Renal cortical epithelial cell (primary cell): ENCODE measurements around the gene TDRKH. TPM values are rescaled to one million over a fixed set of nuclear protein-coding genes. Genes with fewer than 3 reads are reported as not detected.
"Not testable (repeated sequence)": the region's sequence is repeated elsewhere in the genome, so short reads cannot be mapped to it uniquely, and the experiment has no call there.

ENCODE experiments used
- DNase-seq: peaks from one replicate; pipeline ENCODE4 v3.0.0-alpha.2; 2011; ENCODE audit warnings: low read depth
- total RNA-seq: library from RNA; depleted of rRNA; stranded (reverse); fragments of >200 nt; gene quantifications from 2 replicates; pipeline ENCODE4 v1.2.3, GENCODE V29; 2014

TDRKH gene
- total RNA-seq, 1 donor from 2014 or later: 9.7 TPM

DNA sequence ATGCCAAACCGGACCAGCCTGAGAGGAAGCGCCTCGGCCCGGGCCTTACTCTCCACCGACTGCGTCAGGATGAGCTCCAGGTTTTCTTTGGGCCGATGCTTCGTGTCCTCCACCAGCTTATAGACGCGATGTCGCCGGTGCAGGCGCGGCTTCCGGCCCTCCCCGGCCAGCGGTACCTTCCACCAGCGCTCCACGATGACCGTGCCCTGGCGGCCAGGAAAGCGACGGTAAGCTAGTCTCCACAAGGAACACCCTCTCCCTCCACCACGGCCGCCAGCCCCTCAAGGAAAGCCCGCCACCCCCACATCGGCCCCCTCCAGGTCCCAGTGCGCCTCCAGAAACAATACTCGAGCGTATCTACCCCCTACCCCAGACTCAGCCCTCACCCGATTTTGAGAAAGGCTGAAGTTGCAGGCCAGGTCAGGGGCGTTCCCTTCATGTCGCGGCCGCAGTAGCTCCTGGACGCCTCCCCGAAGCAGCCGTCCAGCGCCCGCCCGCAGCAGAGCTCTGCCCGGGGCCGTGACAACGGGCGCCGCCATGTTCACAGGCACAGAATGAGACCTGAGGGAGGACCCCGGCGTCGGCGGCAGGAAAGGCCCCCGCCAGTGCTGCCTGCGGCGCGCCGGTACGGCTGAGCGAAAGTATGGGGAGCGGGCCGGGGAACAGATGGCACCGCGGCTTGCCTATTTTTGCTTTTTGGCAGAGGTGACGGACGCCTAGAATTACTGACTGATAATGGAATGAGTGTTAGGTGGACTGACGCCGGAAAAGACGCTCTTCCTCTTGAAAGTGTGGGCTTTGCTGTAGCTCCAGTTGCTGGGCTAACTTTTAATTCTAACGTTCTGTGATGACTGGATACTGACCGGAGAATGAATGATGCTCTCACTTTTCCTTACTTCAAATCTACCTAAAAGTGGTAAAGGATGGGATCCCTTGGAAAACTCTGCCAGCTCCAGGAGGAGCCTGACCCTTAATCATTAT is 27.1 kb downstream of the TDRKH start, which contains the start of gene MRPL9:
MRPL9 (minus strand) TSS at position 556 of the 981 bp plus-strand sequence; CDS start at position 539, 17 bp downstream.
- peak; percentile 38 for DNase-seq

DNA sequence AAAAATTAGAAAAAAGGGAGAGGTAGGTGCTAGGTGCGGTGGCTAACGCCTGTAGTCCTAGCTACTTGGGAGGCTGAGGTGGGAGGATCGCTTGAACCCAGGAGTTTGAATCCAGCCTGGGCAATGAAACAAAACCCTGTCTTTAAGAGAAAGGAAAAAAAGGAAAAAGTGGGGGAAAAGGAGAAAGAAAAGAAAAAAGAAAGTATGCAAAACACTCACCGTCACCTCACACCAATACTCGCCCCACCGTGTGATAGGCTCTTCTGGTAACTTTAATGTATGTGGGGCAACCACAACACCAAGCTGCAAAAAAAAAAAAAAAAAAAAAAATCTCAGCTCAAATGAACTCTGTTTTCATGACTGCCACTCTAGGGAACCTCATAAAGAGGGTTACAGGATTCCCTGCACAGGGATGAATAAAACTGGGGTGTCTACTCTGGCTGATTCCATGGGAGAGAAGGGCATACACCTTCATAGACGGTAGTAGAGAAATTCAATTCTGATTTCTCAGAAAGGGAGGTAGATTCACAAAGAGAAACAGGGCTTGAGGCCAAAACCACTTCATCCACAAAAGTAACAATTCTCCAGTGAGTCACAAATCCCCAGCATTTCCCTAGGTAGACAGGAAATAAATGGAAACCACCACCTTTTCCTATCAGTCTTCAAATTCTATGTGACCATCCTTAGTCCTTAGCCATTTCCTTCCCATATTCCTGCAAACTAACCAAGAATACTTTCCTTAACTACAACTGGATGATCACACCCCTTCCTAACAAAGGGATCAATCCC is 29.5 kb downstream of the TDRKH start:
- peak; percentile 24 for DNase-seq

DNA sequence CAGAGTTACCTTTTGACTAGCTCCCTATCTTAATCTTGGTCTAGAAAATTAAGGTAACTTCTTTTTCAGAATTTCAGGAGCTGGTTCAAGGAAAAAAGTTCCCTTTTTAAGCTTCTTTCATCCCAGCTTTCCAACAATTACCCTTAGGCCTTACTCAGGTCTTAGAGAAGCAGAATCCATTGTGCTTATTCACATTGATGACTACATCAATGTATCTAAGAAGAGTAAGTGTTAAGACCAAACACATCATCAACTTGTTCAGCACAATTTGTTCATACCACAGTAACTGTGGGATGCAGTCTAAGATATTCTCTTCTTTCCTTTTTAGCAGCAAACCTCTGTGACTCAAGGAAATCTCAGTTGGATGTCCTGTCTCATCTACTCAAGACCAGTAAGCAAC is 31.1 kb downstream of the TDRKH start:
- DNase-seq: no peak

DNA sequence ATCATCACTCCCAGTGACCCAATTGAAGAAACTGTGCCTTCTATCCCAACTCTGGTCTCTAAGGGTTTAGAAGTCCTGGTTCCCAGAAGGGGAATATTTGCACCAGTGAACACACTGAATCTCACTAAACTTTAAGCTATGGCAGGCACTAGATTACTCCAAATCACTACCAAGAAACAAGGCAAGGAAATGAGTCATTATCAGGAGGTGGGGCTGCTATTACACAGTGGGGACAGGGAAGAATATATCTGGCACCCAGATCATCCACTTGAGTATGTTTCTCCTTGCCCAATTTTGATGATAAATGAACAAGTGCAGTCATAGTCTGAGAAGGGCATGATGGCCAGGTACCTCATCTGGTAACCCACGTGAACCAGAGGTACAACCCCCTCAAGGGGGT is 34.0 kb downstream of the TDRKH start:
- peak; percentile 61 for DNase-seq

DNA sequence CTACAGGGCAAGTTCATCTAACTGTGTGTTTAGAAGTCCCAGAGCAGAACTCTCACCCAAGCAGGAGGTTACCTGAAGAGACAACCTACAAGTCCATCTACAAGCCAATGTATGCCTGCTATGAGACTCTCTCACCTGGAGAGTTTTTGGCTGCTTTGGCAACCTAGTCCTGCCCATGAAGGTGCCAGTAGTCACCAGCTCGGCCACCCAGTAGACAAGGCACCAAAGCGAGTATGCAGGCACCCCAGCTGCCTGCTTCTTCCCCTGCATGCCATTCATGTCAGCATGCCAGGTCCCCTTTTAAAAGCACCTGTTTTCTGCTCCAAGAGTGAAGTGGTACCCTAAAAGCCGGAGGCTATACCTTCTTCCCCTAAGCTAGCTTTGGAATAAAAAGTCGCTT is 48.8 kb downstream of the TDRKH start:
- no peak for DNase-seq

DNA sequence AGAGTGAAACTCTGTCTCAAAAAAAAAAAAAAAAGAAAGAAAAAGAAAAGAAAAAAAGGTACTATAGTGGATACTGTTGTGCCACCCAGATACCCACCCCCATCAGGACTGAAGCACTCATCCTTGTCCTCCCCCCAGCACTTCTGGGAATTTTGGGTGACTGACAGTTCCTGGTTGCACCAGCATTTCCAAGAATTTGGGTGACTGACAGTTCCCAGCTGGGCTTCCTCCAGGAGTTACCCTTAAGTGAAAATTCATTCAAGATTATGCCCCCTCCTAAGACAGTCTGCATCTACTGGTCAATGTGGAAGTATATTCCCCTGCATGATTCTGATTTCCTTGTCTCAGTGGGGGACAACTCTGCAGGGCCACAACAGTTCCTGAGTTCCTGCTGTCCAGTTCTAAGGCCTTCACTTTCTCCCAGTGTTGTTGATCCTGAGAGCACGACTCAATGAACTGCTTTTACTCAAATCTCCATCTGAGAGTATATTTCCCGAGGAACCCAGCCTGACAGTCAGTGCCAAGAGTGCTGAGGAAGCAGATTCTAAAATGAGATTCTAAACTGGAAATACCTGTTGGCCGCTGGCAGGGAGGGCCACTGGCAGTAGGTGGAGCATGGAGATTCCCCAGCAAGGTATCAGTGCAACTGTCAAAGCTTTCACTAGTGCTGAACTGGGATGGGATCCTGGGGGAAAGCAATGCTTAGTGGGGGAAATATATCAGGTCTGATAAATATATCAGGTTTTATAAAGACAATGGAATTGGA is 50.5 kb downstream of the TDRKH start:
- peak; percentile 15 for DNase-seq

DNA sequence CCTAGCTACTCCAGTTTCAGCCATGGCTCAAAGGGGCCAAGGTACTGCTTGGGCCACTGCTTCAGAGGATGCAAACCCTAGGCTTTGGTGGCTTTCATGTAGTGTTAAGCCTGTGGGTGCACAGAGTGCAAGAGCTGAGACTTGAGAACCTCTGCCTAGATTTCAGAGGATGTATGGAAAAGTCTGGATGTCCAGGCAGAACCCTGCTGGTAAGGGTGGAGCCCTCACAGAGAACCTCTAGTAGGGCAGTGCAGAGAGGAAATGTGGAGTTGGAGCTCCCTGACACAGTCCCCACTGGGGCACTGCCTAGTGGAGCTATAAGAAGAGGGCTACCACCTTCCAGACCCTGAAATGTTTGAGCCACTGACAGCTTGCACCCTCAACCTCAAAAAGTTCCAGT is 52.8 kb downstream of the TDRKH start:
- DNase-seq: no peak

DNA sequence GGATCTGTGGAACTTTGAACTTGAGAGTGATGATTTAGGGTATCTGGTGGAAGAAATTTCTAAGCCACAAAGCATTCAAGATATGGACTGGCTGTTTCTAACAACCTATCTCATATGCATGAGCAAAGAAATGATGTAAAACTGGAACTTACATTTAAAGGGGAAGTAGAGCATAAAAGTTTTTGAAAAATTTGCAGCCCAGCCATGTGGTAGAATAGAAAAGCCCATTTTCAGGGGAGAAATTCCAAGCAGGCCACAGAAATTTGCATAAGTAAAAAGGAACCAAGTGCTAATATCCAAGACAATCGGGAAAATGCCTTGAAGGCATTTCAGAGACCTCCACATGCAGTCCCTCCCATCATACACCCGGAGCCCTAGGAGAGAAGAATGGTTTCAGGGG is 53.3 kb downstream of the TDRKH start:
- DNase-seq: no peak

DNA sequence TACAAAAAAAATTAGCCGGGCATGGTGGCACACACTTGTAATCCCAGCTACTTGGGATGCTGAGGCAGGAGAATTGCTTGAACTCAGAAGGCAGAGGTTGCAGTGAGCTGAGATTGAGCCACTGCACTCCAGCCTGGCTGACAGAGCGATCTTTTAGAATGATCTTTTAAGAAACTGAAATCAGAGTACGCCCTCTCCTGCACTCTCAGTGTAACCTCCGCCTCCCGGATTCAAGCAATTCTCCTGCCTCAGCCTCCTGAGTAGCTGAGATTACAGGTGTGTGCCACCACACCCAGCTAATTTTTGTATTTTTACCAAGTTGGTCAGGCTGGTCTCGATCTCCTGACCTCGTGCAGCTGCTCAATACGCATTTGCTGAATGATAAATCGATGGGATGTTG is 56.3 kb downstream of the TDRKH start:
- not testable (repeated sequence) for DNase-seq

DNA sequence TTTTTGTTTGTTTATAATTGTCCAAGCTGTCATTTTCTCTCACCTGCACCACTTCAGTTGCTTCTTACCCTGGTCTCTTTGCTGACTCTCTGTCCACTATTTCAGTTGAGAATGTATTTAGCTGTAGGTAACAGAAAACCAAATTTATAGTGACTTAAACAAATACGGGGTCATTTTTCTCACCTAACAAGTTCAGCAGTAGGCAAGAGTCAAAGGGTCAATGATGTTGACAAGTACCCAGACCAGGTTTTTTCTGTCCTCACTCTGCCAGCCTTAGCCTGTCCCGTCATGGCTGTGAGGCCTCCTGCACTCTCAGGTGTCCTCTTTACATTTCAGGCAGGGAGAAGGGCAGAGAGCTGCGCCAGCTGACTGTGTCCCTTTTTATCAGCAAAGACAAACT is 57.2 kb downstream of the TDRKH start:
- DNase-seq: no peak

DNA sequence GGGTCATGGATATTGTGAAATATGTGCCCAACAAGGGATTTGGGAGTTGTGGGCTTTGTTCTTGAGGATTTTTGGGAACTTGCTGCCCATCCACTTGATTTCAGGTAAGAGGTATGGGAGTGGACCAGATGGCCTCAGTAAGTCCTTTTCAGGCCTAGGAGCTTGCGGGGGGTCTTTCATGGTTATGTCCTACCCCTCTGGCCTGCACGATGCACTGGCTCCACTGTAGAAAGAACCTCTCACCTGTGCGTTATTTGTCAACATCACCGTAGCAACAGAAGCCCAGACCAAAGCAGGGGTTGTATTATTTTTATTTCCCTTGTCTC is 60.4 kb downstream of the TDRKH start:
- DNase-seq: no peak

DNA sequence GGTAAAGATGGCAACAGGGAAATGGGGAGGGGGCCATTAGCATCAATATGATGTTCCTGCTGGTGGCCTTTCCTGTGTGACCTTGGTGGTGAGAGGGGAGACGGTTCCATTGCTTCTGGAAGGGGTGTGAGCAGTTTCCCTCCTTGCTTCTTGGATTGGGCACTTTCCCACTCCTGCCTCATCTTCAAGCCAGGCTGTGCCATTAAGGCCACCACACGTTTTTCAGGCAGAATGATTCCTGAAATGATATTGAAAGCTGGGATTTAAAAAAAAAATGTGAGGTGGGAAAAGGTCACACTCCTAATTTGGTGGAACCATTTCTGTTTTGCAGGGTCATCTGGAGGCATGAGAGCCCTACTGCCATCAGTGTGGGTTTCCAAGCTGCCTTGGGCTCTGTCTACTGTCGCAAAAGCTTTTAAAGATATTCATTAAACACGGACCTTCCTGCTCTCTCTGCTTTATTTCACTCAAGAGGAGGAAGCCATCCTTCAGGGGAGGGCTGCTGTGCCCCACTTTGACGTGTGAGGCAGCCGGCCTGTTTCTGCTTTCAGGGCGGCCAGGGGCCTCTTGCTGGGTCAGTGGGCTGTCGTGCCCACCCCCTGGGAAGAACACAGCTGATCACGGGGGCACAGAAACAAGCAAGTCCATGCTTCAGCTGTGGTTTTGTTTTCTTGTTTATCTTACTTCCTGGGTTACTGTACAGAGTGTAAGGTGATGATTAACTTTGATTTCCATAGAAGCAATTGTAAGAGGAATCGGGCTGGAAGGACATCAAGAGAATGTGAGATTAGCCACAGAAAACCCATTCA is 60.9 kb downstream of the TDRKH start:
- peak; percentile 88 for DNase-seq

DNA sequence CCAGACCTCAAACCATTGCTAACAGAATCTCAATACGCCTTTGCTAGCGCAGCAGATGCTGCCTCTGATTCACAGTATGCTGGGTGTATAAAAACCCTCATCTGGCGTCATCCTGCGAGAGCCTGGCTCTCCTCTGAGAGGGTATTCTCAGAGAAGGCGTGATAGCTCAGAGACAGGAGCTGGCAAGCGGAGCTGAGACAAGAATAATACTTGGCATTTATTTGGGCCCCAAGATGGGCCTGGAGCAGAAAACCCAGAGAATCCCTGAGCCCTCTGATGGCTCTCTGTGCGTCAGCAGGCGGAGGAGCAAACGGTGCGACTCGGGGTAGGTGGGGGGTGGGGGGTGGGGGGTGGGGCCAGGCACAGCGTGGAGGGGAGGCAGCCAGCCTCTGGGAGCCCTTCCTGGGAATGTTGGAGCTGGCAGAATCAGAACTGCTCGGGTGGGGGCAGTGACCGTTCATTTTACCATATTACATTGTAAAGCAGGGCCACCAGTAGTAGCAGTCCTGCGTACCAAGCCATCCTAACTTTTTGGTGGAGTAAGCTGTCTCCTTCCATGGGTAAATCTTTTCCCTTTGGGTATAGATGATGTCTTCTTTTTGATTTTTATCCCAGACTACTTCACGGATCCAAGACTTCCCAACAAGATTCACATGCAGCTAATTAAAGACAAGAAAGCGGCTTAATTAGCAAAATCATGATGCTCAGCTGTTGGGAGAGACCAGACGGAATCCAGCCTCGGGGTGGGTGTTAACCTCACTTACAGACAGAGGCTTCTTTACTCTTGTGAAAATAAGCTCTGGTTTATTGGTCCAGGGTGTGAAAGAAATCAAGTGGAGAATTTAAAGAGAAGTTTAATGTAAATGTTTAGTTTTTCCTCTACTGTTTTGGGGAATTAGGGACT is 61.9 kb downstream of the TDRKH start:
- DNase-seq: no peak

DNA sequence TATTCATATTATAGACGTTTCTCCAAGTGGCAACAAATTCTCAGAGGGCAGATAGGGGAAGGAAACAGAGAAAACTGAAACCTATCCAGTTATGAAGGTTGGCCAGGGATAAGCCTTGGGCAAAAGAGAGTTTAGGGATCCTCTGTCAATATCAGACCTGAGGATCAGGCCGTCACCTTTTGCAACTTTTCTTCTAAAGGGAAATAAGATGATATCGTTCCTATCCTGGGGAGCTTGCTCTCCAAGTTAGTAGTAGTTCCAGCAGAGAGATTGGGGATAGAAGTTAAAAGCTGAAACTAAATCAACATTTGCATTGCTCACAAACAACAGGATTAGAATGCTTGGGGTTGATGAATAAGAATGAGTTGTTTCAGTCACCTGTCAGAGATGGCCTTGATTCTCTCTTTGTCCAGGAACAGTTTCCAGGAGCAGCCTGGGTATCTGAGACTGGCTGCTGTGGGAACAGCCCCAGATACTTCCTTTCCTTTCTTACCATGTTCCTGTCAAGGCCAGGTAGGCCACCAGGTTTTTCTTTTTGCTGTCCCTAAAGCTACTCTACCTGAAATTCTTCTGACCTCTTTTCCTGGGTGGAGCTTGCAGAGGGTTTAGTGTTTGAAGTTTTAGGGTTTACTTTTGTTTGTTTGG is 66.5 kb downstream of the TDRKH start:
- peak; percentile 10 for DNase-seq

Other genes starting within 250 kb of the TDRKH start
- 20.3 and 70.1 TPM in 2 replicates for gene SNX27, start 178.4 kb downstream of the TDRKH start, total RNA-seq
- not detected in 2 replicates for gene CELF3, start 73.7 kb downstream of the TDRKH start, total RNA-seq
- not detected in 2 replicates for gene RIIAD1, start 69.0 kb downstream of the TDRKH start, total RNA-seq
- 48.3 and 114 TPM in 2 replicates for gene MRPL9, start 27.0 kb downstream of the TDRKH start, total RNA-seq
- under 0.01 TPM in 1 of 2 replicates, not detected in the other for gene LINGO4, start 14.9 kb upstream of the TDRKH start, total RNA-seq
- 2.1 and 3.9 TPM in 2 replicates for gene RORC, start 41.3 kb upstream of the TDRKH start, total RNA-seq
- gene C2CD4D, start 49.3 kb upstream of the TDRKH start, total RNA-seq: not detected in 2 replicates
- gene THEM5, start 63.2 kb upstream of the TDRKH start, total RNA-seq: not detected in 2 replicates
- 9.9 and 19.8 TPM in 2 replicates for gene THEM4, start 119.0 kb upstream of the TDRKH start, total RNA-seq
- 221 and 239 TPM in 2 replicates for gene S100A10, start 203.4 kb upstream of the TDRKH start, total RNA-seq
- gene S100A11, start 246.5 kb upstream of the TDRKH start, total RNA-seq: 57.5 and 77.9 TPM in 2 replicates